ENCODE data around the gene IMPA2. TPM values are rescaled to one million over a fixed set of nuclear protein-coding genes. Genes with fewer than 3 reads are reported as not detected.

The IMPA2 gene
- total RNA-seq, 1 experiment from 2014 or later: 22.4 TPM

DNA sequence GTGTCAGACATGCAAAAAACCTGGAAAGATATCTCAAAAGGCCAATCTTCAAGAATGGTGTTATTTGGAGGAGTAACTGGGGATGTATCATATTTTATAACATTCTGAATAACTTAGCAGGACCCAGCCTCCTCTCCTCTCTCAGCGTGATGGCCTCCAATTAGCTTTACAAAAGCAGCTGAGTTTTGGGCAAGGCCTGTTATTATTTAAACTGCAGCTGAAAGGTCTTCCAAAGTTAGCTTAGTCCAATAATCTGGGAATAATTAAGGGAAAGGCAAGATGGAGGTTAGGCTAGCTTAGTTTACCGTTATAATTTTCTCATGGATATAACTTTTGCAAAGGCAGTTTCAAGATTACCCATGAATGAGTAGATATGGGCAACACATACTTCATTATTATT is 40.4 kb upstream of the IMPA2 start:
- TF ChIP-seq EZH2 (IDR thresholded peaks at IDR 0.05; ENCODE audit: borderline replicate concordance, low read depth, low read length, poor library complexity, severe bottlenecking): no peak
- TF ChIP-seq, protein P1, sequence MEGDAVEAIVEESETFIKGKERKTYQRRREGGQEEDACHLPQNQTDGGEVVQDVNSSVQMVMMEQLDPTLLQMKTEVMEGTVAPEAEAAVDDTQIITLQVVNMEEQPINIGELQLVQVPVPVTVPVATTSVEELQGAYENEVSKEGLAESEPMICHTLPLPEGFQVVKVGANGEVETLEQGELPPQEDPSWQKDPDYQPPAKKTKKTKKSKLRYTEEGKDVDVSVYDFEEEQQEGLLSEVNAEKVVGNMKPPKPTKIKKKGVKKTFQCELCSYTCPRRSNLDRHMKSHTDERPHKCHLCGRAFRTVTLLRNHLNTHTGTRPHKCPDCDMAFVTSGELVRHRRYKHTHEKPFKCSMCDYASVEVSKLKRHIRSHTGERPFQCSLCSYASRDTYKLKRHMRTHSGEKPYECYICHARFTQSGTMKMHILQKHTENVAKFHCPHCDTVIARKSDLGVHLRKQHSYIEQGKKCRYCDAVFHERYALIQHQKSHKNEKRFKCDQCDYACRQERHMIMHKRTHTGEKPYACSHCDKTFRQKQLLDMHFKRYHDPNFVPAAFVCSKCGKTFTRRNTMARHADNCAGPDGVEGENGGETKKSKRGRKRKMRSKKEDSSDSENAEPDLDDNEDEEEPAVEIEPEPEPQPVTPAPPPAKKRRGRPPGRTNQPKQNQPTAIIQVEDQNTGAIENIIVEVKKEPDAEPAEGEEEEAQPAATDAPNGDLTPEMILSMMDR (conservative IDR thresholded peaks at IDR 0.05; ENCODE audit: low read depth, low read length): no peak
- CTCF ChIA-PET: interaction anchor here (0.6 kb wide), 1 partner anchor 60 kb away, joined by 3 read pairs; no protein-coding TSS in a partner anchor
- Histone ChIP-seq H3K27ac (ENCODE audit: low read depth, low read length, poor library complexity, severe bottlenecking) (no peak overlapping the region), H3K9me3 (ENCODE audit: low read depth, low read length, poor library complexity, severe bottlenecking) (no peaks in the 10 kb centered on the region), H3K36me3 (ENCODE audit: insufficient read depth, low read length, poor library complexity, severe bottlenecking) (no peaks in the 10 kb centered on the region), H3K27me3 (replicated peaks; ENCODE audit: insufficient read depth, low read depth, low read length, poor library complexity) (no peaks in the 10 kb centered on the region), H3K4me1 (ENCODE audit: insufficient read depth, low read length, poor library complexity, severe bottlenecking) (no peaks in the 10 kb centered on the region), H3K4me3 (ENCODE audit: low read depth, low read length, poor library complexity, severe bottlenecking) (no peak overlapping the region)
- intact Hi-C loops (cut with micrococcal nuclease; ENCODE audit: unreplicated experiment): loop anchor here (5.0 kb wide), 1 partner anchor 41 kb away; the partner anchor contains the start of gene IMPA2
- POLR2A ChIA-PET (ENCODE audit: low non-redundant PET): no interaction called here
- no TSS peak for BruUV-seq (replicated peaks)
- no peak for DNase-seq (ENCODE audit: low spot score)

DNA sequence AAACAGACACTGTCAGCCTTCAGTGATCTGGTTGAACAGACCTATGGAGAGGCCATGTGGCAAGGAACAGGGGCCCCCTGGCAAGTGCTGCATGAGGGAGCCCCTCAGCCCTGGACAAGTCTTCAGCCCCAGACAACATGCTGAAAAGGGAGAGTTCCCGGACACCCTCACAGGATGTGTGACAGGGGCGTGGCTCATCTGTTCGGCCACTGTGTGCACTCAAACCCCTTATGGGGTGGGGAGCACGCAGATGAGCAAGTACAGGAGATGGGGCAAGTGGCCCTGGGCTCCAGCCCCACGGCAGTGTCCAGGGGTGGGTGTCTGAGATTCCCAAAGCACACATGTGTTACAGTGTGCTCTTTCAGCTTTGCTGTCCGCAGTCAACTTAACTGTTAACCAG is 37.8 kb upstream of the IMPA2 start:
- ChIA-PET POLR2A (ENCODE audit: low non-redundant PET) (no interaction called here), CTCF (no interaction called here)
- DNase-seq (ENCODE audit: low spot score): no peak
- Histone ChIP-seq H3K27ac (ENCODE audit: low read depth, low read length, poor library complexity, severe bottlenecking) (no peak overlapping the region), H3K27me3 (replicated peaks; ENCODE audit: insufficient read depth, low read depth, low read length, poor library complexity) (no peaks in the 10 kb centered on the region), H3K9me3 (ENCODE audit: low read depth, low read length, poor library complexity, severe bottlenecking) (no peaks in the 10 kb centered on the region), H3K4me3 (ENCODE audit: low read depth, low read length, poor library complexity, severe bottlenecking) (no peak overlapping the region), H3K36me3 (ENCODE audit: insufficient read depth, low read length, poor library complexity, severe bottlenecking) (no peaks in the 10 kb centered on the region), H3K4me1 (ENCODE audit: insufficient read depth, low read length, poor library complexity, severe bottlenecking) (no peaks in the 10 kb centered on the region)
- BruUV-seq (replicated peaks): no TSS peak
- no peak for TF ChIP-seq EZH2 (IDR thresholded peaks at IDR 0.05; ENCODE audit: borderline replicate concordance, low read depth, low read length, poor library complexity, severe bottlenecking)
- TF ChIP-seq, protein P1 (conservative IDR thresholded peaks at IDR 0.05; ENCODE audit: low read depth, low read length): no peak
- intact Hi-C loops (cut with micrococcal nuclease; ENCODE audit: unreplicated experiment): loop anchor here (5.0 kb wide), 1 partner anchor 39 kb away; the partner anchor contains the start of gene IMPA2

DNA sequence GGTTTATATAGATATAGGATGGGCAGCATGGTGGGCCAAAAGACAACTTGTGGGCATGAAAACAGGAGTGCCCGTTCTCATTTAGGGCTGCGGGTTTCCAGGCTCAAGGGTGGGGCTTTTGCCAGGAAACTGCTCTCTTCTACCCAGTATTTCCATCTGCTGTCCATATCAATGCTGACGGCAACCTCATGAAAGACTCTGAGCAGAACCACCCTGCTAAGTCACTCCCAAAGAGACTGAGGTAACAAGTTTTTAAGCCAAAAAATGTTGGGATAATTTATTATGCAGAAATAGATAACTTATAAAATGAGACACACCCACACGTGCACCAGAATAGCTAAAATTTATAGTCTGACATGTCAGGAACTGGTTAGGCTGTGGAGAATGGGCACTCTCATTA is 37.1 kb upstream of the IMPA2 start:
- H3K36me3 ChIP-seq (ENCODE audit: insufficient read depth, low read length, poor library complexity, severe bottlenecking): no peaks in the 10 kb centered on the region
- ChIA-PET CTCF (no interaction called here), POLR2A (ENCODE audit: low non-redundant PET) (no interaction called here)
- intact Hi-C loops (cut with micrococcal nuclease; ENCODE audit: unreplicated experiment): loop anchor here (5.0 kb wide), 1 partner anchor 38 kb away; the partner anchor contains the start of gene IMPA2
- no peaks in the 10 kb centered on the region for H3K4me1 ChIP-seq (ENCODE audit: insufficient read depth, low read length, poor library complexity, severe bottlenecking)
- H3K27ac ChIP-seq (ENCODE audit: low read depth, low read length, poor library complexity, severe bottlenecking): no peak overlapping the region
- H3K27me3 ChIP-seq (replicated peaks; ENCODE audit: insufficient read depth, low read depth, low read length, poor library complexity): no peaks in the 10 kb centered on the region
- H3K4me3 ChIP-seq (ENCODE audit: low read depth, low read length, poor library complexity, severe bottlenecking): no peak overlapping the region
- TF ChIP-seq EZH2 (IDR thresholded peaks at IDR 0.05; ENCODE audit: borderline replicate concordance, low read depth, low read length, poor library complexity, severe bottlenecking): no peak
- TF ChIP-seq, protein P1 (conservative IDR thresholded peaks at IDR 0.05; ENCODE audit: low read depth, low read length): no peak
- no peaks in the 10 kb centered on the region for H3K9me3 ChIP-seq (ENCODE audit: low read depth, low read length, poor library complexity, severe bottlenecking)
- DNase-seq (ENCODE audit: low spot score): no peak
- BruUV-seq (replicated peaks): no TSS peak

Measured in A673 (cell line).